ENCODE results near the gene ACCSL. TPM values are rescaled to one million over a fixed set of nuclear protein-coding genes. Genes with fewer than 3 reads are reported as not detected.

ACCSL gene
- total RNA-seq, result not detected

GRCh38 chr11:44047931-44048431, at the start of gene ACCSL:
Gene ACCSL, plus strand, starts transcription at chr11:44047981. Its CDS starts 56 bp downstream, at chr11:44048037.
- no peak within 1 kb of the TSS for H3K27ac Mint-ChIP-seq
- H3K4me3 Mint-ChIP-seq, result no peak within 1 kb of the TSS
- CTCF ChIA-PET, result no interaction called here
- peaks cover 6% of the 10 kb centered on the region for H3K27me3 Mint-ChIP-seq
- no peak for DNase-seq
- no peaks in the 10 kb centered on the region for H3K36me3 Mint-ChIP-seq
- no peaks in the 10 kb centered on the region for H3K4me1 Mint-ChIP-seq
- H3K9me3 Mint-ChIP-seq (ENCODE audit: low read depth), result no peaks in the 10 kb centered on the region
- ATAC-seq, result no peak

- DNase-seq (no peak), ATAC-seq (no peak)
- H3K4me1 Mint-ChIP-seq, result no peaks in the 10 kb centered on the region
- H3K27ac Mint-ChIP-seq, result no peak overlapping the region
- H3K27me3 Mint-ChIP-seq, result peaks cover 6% of the 10 kb centered on the region
- H3K36me3 Mint-ChIP-seq, result no peaks in the 10 kb centered on the region
- CTCF ChIA-PET, result no interaction called here
- no peak overlapping the region for H3K4me3 Mint-ChIP-seq
- H3K9me3 Mint-ChIP-seq (ENCODE audit: low read depth), result no peaks in the 10 kb centered on the region
These were observed 49.5 kb upstream of the ACCSL start for GRCh38 chr11:43998308-43998707.

DNA sequence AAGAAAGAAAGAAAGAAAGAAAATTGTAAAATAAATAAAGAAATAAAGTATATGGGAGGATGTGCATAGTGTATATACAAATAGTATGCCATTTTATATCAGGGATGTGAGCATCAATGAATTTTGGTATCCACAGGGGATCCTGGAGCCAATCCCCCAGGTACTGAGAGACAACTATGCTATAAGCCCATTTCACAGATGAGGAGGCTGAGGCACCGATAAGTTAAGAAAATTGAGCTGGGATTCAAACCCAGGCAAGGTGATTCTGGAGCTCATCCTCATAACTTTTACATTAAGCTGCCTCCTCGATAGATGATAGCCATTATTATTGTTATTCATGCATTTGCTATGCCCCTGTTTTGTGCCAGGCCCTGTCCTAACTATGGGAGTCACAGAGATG, 47.0 kb upstream of the ACCSL start:
- no peak for ATAC-seq
- CTCF ChIA-PET, result no interaction called here

GRCh38 chr11:44002191-44003093, 45.3 kb upstream of the ACCSL start:
- CTCF ChIA-PET, result no interaction called here
- DNase-seq, result peak; percentile 27
- H3K27me3 Mint-ChIP-seq, result peaks cover 6% of the 10 kb centered on the region

More for the DNA sequence above, 47.0 kb upstream of the ACCSL start:
- peak; percentile 5 for DNase-seq
- Mint-ChIP-seq H3K36me3 (no peaks in the 10 kb centered on the region), H3K4me1 (no peaks in the 10 kb centered on the region), H3K27me3 (peaks cover 6% of the 10 kb centered on the region), H3K9me3 (ENCODE audit: low read depth) (no peaks in the 10 kb centered on the region), H3K27ac (no peak overlapping the region), H3K4me3 (no peak overlapping the region)

GRCh38 chr11:44003736-44004451, 43.9 kb upstream of the ACCSL start:
- peaks cover 6% of the 10 kb centered on the region for H3K27me3 Mint-ChIP-seq
- H3K9me3 Mint-ChIP-seq (ENCODE audit: low read depth), result no peaks in the 10 kb centered on the region
- CTCF ChIA-PET, result no interaction called here
- no peaks in the 10 kb centered on the region for H3K4me1 Mint-ChIP-seq
- no peak overlapping the region for H3K4me3 Mint-ChIP-seq
- H3K36me3 Mint-ChIP-seq, result no peaks in the 10 kb centered on the region
- no peak overlapping the region for H3K27ac Mint-ChIP-seq
- no peak for ATAC-seq
- peak; percentile 33 for DNase-seq

More at GRCh38 chr11:44002191-44003093, 45.3 kb upstream of the ACCSL start:
- H3K4me1 Mint-ChIP-seq, result no peaks in the 10 kb centered on the region
- H3K4me3 Mint-ChIP-seq, result no peak overlapping the region
- H3K27ac Mint-ChIP-seq, result no peak overlapping the region
- no peaks in the 10 kb centered on the region for H3K9me3 Mint-ChIP-seq (ENCODE audit: low read depth)
- ATAC-seq, result no peak
- no peaks in the 10 kb centered on the region for H3K36me3 Mint-ChIP-seq

- H3K36me3 Mint-ChIP-seq, result no peaks in the 10 kb centered on the region
- CTCF ChIA-PET, result no interaction called here
- H3K9me3 Mint-ChIP-seq (ENCODE audit: low read depth), result no peaks in the 10 kb centered on the region
- H3K27me3 Mint-ChIP-seq, result peaks cover 4% of the 10 kb centered on the region
- DNase-seq, result peak; percentile 28
- no peaks in the 10 kb centered on the region for H3K4me1 Mint-ChIP-seq
- ATAC-seq, result no peak
- H3K4me3 Mint-ChIP-seq, result no peak overlapping the region
- H3K27ac Mint-ChIP-seq, result no peak overlapping the region
These were observed 43.2 kb upstream of the ACCSL start for GRCh38 chr11:44004452-44005062.

DNA sequence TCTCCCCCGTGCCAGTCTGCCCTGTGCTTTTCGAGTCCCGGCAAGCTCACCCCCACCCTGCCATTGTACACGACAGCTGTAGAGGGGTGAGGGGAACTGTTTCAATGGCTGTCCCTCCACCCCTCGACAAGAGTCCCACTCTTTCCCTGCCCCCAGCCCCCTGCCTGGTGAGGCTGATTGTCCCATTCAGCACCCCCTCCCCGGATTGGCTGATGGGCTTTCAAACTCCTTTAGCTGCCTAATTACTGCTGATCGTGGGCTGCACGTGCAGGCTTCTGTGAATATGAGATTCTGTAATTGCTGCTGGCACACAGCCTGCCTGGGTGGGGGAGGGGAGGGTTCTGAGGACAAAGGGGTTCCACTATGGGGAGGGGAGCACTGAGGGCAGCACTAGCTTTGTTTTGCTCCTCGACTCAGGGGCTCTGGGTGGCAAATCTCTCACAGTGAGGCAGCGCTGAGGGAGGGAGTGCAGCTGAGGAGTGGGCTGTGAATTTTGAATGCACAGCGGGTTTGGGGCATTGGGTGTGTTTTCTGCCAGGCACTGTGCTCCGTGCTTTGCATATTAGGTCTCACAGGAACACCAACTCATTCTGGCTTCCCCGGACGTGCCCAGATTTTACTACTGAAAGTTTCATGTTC, 42.6 kb upstream of the ACCSL start:
- Mint-ChIP-seq H3K4me3 (no peak overlapping the region), H3K4me1 (no peaks in the 10 kb centered on the region), H3K36me3 (no peaks in the 10 kb centered on the region), H3K27me3 (peaks cover 4% of the 10 kb centered on the region), H3K27ac (no peak overlapping the region), H3K9me3 (ENCODE audit: low read depth) (no peaks in the 10 kb centered on the region)
- DNase-seq, result peak; percentile 22
- ATAC-seq, result no peak
- CTCF ChIA-PET, result no interaction called here

- Mint-ChIP-seq H3K27me3 (peaks cover 7% of the 10 kb centered on the region), H3K36me3 (no peaks in the 10 kb centered on the region), H3K4me3 (no peak overlapping the region), H3K4me1 (no peaks in the 10 kb centered on the region), H3K9me3 (ENCODE audit: low read depth) (no peaks in the 10 kb centered on the region), H3K27ac (no peak overlapping the region)
- no peak for ATAC-seq
- CTCF ChIA-PET, result interaction anchor here (1.4 kb wide), 1 partner anchor 61 kb away, joined by 3 read pairs; no protein-coding TSS in a partner anchor
- DNase-seq, result peak; percentile 29
These were observed 41.8 kb upstream of the ACCSL start for GRCh38 chr11:44005956-44006355.

DNA sequence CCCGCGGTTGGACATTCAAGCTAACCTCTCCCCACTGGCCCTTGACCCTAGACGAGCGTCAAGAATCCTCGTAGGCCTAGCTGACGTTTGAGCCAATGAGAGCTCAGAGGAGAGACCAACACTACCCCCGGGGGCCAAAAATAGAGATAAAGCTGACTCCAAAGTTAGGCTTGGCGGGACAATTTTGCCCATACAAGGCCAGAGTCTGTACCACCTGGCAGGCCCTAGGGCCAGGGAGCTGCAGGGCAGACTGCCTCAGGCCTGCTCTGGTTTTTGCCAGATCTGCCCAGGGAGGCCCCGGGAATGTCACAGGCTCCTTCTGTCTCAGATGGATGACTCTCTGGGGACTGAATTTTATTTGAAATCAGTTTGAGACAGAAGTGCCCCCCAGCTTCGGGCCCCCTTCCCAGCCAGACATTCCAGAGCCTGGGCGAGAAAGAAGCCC, 40.8 kb upstream of the ACCSL start:
- H3K27me3 Mint-ChIP-seq, result peaks cover 6% of the 10 kb centered on the region
- DNase-seq (no peak), ATAC-seq (no peak)
- CTCF ChIA-PET, result interaction anchor here (1.3 to 1.4 kb wide), 2 partner anchors 13 to 62 kb away, joined by 3 read pairs; no protein-coding TSS in a partner anchor
- no peaks in the 10 kb centered on the region for H3K36me3 Mint-ChIP-seq
- H3K27ac Mint-ChIP-seq, result no peak overlapping the region
- H3K9me3 Mint-ChIP-seq (ENCODE audit: low read depth), result no peaks in the 10 kb centered on the region
- H3K4me3 Mint-ChIP-seq, result no peak overlapping the region
- no peaks in the 10 kb centered on the region for H3K4me1 Mint-ChIP-seq

DNA sequence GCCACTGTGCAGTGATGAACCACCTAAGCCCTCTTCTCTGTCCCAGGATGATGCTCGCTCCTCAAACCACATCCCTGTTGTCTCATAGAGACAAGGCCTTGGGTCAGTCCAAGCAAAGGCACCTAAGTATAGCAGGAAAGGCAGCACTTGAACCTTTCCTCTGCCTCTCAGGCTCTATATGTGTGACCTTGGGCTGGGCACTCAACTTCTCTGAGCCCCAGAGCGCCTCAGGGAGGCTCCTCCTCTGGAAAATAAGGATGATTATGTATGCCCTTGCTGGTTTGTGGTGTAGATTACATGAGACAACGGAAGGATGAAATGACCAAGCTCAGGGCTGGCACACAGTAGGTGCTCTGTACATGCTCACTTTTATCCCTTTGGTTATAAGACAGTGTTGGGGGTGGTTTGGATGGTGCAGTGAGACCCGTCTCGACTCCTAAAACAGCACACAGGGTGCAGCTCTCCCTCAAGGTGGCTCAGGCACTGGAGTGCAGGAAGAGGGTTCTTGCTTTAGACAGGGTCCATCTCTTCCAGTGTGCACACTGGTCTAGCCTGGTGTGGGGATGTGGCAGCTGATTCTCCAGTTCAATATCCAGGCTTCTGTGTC, 40.2 kb upstream of the ACCSL start:
- Mint-ChIP-seq H3K27ac (no peak overlapping the region), H3K36me3 (no peaks in the 10 kb centered on the region), H3K27me3 (peaks cover 6% of the 10 kb centered on the region), H3K9me3 (ENCODE audit: low read depth) (no peaks in the 10 kb centered on the region), H3K4me3 (no peak overlapping the region), H3K4me1 (no peaks in the 10 kb centered on the region)
- no peak for ATAC-seq
- CTCF ChIA-PET, result interaction anchor here (1.3 kb wide), 1 partner anchor 13 kb away, joined by 3 read pairs; no protein-coding TSS in a partner anchor
- DNase-seq, result peak; percentile 30

GRCh38 chr11:44008088-44008501, 39.7 kb upstream of the ACCSL start:
- CTCF ChIA-PET, result interaction anchor here (1.3 kb wide), 1 partner anchor 12 kb away, joined by 3 read pairs; no protein-coding TSS in a partner anchor
- Mint-ChIP-seq H3K27me3 (peaks cover 6% of the 10 kb centered on the region), H3K27ac (no peak overlapping the region), H3K4me1 (no peaks in the 10 kb centered on the region), H3K36me3 (no peaks in the 10 kb centered on the region), H3K9me3 (ENCODE audit: low read depth) (no peaks in the 10 kb centered on the region), H3K4me3 (no peak overlapping the region)
- DNase-seq, result peak; percentile 21
- no peak for ATAC-seq

GRCh38 chr11:44008698-44009097, 39.1 kb upstream of the ACCSL start:
- H3K4me1 Mint-ChIP-seq, result no peaks in the 10 kb centered on the region
- no peaks in the 10 kb centered on the region for H3K9me3 Mint-ChIP-seq (ENCODE audit: low read depth)
- H3K4me3 Mint-ChIP-seq, result no peak overlapping the region
- no peak for ATAC-seq
- peaks cover 6% of the 10 kb centered on the region for H3K27me3 Mint-ChIP-seq
- DNase-seq, result no peak
- H3K36me3 Mint-ChIP-seq, result no peaks in the 10 kb centered on the region
- H3K27ac Mint-ChIP-seq, result no peak overlapping the region
- CTCF ChIA-PET, result no interaction called here

Measured in activated CD8-positive, alpha-beta memory T cell treated with anti-CD3 and anti-CD28 coated beads, Interleukin-2, amount 10 ng/mL, durations not matched to agents 7 days and 5 days (primary cell).